ENCODE results near the gene JAKMIP2. TPM values are rescaled to one million over a fixed set of nuclear protein-coding genes. Genes with fewer than 3 reads are reported as not detected.

JAKMIP2 gene
- total and polyA plus RNA-seq, 10 donors, result 0.09 to 2.4 (median 1.5) TPM

DNA sequence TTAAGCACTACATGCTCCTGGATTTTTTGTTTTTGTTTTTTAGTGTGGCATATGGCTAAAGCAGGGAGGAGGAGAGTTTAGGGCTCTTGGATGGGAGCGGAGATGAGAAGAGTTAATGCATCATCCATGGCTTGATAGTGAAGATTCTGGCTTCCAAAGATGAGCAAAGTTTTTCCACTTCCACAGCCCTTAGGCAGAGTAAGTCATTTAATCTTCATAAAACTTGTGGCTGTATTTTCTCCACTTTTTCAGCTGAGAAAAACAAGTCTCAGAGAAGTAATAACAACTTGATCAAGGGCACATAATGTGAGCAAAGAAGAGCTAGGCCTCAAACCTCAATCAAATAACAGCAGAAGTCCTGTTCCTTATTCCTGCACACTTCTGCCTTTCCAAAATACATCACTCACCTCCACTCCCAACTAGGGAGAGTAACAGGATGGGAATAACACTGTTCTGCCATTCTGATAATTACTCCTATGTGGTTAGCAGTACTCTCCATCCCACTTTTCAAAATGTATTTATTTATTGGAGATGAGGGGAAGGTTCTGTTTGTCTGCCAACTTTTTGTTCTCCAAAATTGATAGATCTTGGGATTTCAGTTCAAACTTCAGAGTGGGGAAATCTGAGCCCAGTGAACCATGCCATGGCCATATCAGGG lies 218.9 kb downstream of the JAKMIP2 start:
- Histone ChIP-seq H3K4me1 (no peaks in the 10 kb centered on the region), H3K4me3 (no peak overlapping the region), H3K27ac (no peak overlapping the region), H3K9me3 (no peaks in the 10 kb centered on the region), H3K27me3 (replicated peaks in 1 of 7) (no peaks in the 10 kb centered on the region), H3K36me3 (no peaks in the 10 kb centered on the region)
- TF ChIP-seq POLR2AphosphoS5 (IDR thresholded peaks at IDR 0.05) (no peak), POLR2A (IDR thresholded peaks at IDR 0.05) (no peak)
- TF ChIP-seq, protein P1, sequence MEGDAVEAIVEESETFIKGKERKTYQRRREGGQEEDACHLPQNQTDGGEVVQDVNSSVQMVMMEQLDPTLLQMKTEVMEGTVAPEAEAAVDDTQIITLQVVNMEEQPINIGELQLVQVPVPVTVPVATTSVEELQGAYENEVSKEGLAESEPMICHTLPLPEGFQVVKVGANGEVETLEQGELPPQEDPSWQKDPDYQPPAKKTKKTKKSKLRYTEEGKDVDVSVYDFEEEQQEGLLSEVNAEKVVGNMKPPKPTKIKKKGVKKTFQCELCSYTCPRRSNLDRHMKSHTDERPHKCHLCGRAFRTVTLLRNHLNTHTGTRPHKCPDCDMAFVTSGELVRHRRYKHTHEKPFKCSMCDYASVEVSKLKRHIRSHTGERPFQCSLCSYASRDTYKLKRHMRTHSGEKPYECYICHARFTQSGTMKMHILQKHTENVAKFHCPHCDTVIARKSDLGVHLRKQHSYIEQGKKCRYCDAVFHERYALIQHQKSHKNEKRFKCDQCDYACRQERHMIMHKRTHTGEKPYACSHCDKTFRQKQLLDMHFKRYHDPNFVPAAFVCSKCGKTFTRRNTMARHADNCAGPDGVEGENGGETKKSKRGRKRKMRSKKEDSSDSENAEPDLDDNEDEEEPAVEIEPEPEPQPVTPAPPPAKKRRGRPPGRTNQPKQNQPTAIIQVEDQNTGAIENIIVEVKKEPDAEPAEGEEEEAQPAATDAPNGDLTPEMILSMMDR (IDR thresholded peaks at IDR 0.05 in 8 of 11, conservative IDR thresholded peaks at IDR 0.05 in 3 of 11), result no peak
- 88 to 100% (median 98%) methylated on average over 1 of the region's 1 CpG for WGBS, 5 donors
- DNase-seq, result no peak
- intact Hi-C loops (cut with DNase I; ENCODE audit: low total_unique reads), result no loop called here

DNA sequence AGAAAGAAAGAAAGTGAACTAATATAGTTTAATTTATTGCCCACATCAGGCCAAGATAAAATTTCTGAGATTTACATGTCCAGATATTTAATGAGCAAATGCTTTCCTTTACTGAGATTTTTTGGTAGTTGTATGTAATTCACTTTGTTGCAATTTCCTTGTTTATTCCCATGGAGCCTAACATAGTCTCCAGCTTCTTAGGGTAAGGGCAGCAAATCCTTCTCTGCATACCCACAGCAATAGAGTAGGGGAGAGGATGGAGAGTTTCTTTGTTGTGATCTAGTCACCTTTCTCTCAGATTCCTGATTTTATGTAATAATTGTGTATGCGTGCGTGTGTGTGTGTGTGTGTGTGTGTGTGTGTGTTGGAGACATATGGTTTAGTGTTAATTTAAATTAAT lies 221.1 kb downstream of the JAKMIP2 start:
- Histone ChIP-seq H3K4me3 (no peak overlapping the region), H3K36me3 (no peaks in the 10 kb centered on the region), H3K27me3 (replicated peaks in 1 of 7) (no peaks in the 10 kb centered on the region), H3K9me3 (no peaks in the 10 kb centered on the region), H3K27ac (no peak overlapping the region), H3K4me1 (no peaks in the 10 kb centered on the region)
- intact Hi-C loops (cut with DNase I; ENCODE audit: low total_unique reads), result no loop called here
- DNase-seq, result no peak
- TF ChIP-seq POLR2A (IDR thresholded peaks at IDR 0.05) (no peak), POLR2AphosphoS5 (IDR thresholded peaks at IDR 0.05) (no peak)
- TF ChIP-seq, protein P1 (IDR thresholded peaks at IDR 0.05 in 8 of 11, conservative IDR thresholded peaks at IDR 0.05 in 3 of 11), result no peak
- WGBS, 5 donors, result 82 to 94% (median 93%) methylated on average over 2 of the region's 2 CpGs

DNA sequence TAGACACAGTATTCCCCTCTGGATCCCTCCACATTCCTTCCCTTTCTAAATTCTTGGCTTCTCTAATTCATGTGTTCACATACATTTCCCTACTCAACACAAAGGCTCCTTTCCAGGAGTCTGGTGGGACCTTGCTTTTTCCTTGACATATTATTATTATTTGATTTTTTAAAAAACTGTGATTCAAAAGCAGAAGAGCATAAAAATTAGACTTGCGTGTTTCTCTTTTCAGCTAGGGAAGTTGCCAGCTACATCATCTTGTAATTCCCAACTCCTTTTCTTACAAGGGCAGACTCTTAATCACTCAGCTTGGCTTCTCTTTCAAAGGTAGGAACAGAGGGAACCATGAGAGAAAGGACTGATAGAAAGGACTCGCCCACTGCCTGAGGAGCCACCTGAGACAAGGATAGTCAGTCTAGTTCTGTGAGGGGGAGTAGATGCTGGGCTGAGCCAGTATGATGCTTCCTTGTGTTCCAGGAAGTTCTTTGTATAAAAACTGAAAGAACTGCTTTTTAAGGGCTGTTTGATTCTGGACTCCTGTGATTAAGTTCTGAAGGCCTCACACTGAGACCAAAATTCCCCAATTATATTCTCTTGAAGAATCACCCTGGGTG lies 221.7 kb downstream of the JAKMIP2 start:
- Histone ChIP-seq H3K36me3 (no peaks in the 10 kb centered on the region), H3K9me3 (no peaks in the 10 kb centered on the region), H3K4me3 (no peak overlapping the region), H3K27me3 (replicated peaks in 1 of 7) (no peaks in the 10 kb centered on the region), H3K4me1 (no peaks in the 10 kb centered on the region), H3K27ac (no peak overlapping the region)
- intact Hi-C loops (cut with DNase I; ENCODE audit: low total_unique reads), result no loop called here
- no peak for DNase-seq
- TF ChIP-seq POLR2AphosphoS5 (IDR thresholded peaks at IDR 0.05), result no peak
- TF ChIP-seq, protein P1 (IDR thresholded peaks at IDR 0.05 in 8 of 11, conservative IDR thresholded peaks at IDR 0.05 in 3 of 11), result no peak
- 82 to 90% (median 88%) methylated on average over 2 of the region's 2 CpGs for WGBS, 5 donors

DNA sequence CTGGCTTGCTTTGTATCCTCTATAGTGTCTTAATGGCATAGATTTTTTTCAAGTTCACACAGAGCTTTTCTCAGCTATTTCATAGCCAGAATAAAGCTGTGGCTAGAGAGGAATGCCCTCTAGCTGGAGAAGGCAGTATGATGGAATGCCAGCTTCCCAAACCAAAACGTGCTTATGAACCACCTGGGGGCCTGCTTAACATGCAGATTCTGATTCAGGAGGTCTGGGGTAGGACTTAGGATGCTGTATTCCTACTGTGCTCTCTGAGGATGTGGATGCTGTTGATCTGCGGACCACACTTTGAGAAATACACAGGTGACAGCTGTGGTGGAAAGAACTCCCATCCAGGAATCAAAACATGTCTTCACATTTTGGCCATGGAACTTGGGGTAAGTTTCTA lies 222.8 kb downstream of the JAKMIP2 start:
- H3K9me3 ChIP-seq, result no peaks in the 10 kb centered on the region
- no peak overlapping the region for H3K27ac ChIP-seq
- intact Hi-C loops (cut with DNase I; ENCODE audit: low total_unique reads), result no loop called here
- no peak for DNase-seq
- no peaks in the 10 kb centered on the region for H3K27me3 ChIP-seq (replicated peaks in 1 of 7)
- H3K4me1 ChIP-seq, result no peaks in the 10 kb centered on the region
- no peak overlapping the region for H3K4me3 ChIP-seq
- no peaks in the 10 kb centered on the region for H3K36me3 ChIP-seq
- WGBS, 5 donors, result 44 to 56% (median 49%) methylated on average over 2 of the region's 2 CpGs
- TF ChIP-seq POLR2AphosphoS5 (IDR thresholded peaks at IDR 0.05) (no peak), POLR2A (IDR thresholded peaks at IDR 0.05) (no peak)
- TF ChIP-seq, protein P1 (IDR thresholded peaks at IDR 0.05 in 8 of 11, conservative IDR thresholded peaks at IDR 0.05 in 3 of 11), result no peak

Measured in spleen (tissue), 11 donors.